Endodermal cell (in vitro differentiated cells): ENCODE results near the gene H3-3A. TPM values are rescaled to one million over a fixed set of nuclear protein-coding genes. Genes with fewer than 3 reads are reported as not detected.

Source experiments
- DNase-seq: peaks from one replicate; pipeline ENCODE4 v3.0.0-alpha.2; 2017
- H3K27ac ChIP-seq: 2 replicates; pipeline ENCODE4 v1.5.1; 2013; ENCODE audit warnings: mild to moderate bottlenecking, low read depth, low read length, moderate library complexity
- H3K27me3 ChIP-seq: 2 replicates; pipeline ENCODE4 v1.6.1; 2013; ENCODE audit warnings: mild to moderate bottlenecking, low read length, moderate library complexity; ENCODE audit not compliant: insufficient read depth, control insufficient read depth, poor library complexity, severe bottlenecking
- H3K36me3 ChIP-seq: 2 replicates; pipeline ENCODE4 v1.7.0; 2013; ENCODE audit warnings: mild to moderate bottlenecking, low read length, moderate library complexity; ENCODE audit not compliant: control insufficient read depth, insufficient read depth
- H3K4me1 ChIP-seq: one replicate; pipeline ENCODE4 v1.7.0; 2013; ENCODE audit warnings: low read length; ENCODE audit not compliant: control insufficient read depth, insufficient read depth
- H3K4me3 ChIP-seq: 2 replicates; pipeline ENCODE4 v1.5.1; 2013; ENCODE audit warnings: mild to moderate bottlenecking, low read length, moderate library complexity
- H3K9ac ChIP-seq: 2 replicates; pipeline ENCODE4 v1.6.1; 2013; ENCODE audit warnings: mild to moderate bottlenecking, low read length, moderate library complexity; ENCODE audit not compliant: poor library complexity, severe bottlenecking; ENCODE audit errors: extremely low read depth
- H3K9me3 ChIP-seq: 2 replicates; pipeline ENCODE4 v1.6.1; 2013; ENCODE audit warnings: mild to moderate bottlenecking, low read length, moderate library complexity; ENCODE audit not compliant: control insufficient read depth
- H3K27ac Mint-ChIP-seq: 2 replicates; pipeline ENCODE4 v1.8.0; 2020; ENCODE audit warnings: mixed read lengths
- H3K27me3 Mint-ChIP-seq: 2 replicates; pipeline ENCODE4 v1.8.0; 2021; ENCODE audit warnings: mild to moderate bottlenecking, mixed read lengths; ENCODE audit not compliant: insufficient read depth
- H3K36me3 Mint-ChIP-seq: 2 replicates; pipeline ENCODE4 v1.8.0; 2020; ENCODE audit warnings: low read depth, mixed read lengths
- H3K4me1 Mint-ChIP-seq: 2 replicates; pipeline ENCODE4 v1.8.0; 2020; ENCODE audit warnings: mixed read lengths
- H3K4me3 Mint-ChIP-seq: 2 replicates; pipeline ENCODE4 v1.8.0; 2020; ENCODE audit warnings: mild to moderate bottlenecking, moderate library complexity, mixed read lengths
- H3K9me3 Mint-ChIP-seq: 2 replicates; pipeline ENCODE4 v1.8.0; 2020; ENCODE audit warnings: mild to moderate bottlenecking, mixed read lengths
- CTCF ChIP-seq: fragments of 200-600 bp; sonication (generic); conservative IDR thresholded peaks from 2 replicates; pipeline ENCODE4 v1.5.0; 2021; ENCODE audit warnings: antibody characterized with exemption, mild to moderate bottlenecking
- WGBS, 2 experiments: methylation state at CpG; one replicate each; pipeline versions ENCODE4 v1.1.5 to v1.1.7; 2013; ENCODE audit warnings: missing lambda C conversion rate in 2 of 2, mixed read lengths in 1 of 2; ENCODE audit not compliant: insufficient coverage in 1 of 2, insufficient read length in 1 of 2; 5-methylcytosine and 5-hydroxymethylcytosine counted together
- total RNA-seq, 2 donors: library from RNA; stranded (reverse); fragmentation: NEBNext Ultra II Directional in 1 of 2; extraction: Animal tissue kit (Norgen Biotek cat#: 25700) in 1 of 2; gene quantifications; 2 replicates in 1 of 2; 3 replicates in 1 of 2; pipeline ENCODE4 v1.2.1, GENCODE V29; 2021

The H3-3A gene
- total RNA-seq, 2 donors from 2014 or later, result 733 to 829 TPM

- no peaks in the 10 kb centered on the region for H3K36me3 ChIP-seq
- no peak overlapping the region for H3K27ac ChIP-seq
- peaks cover 11% of the 10 kb centered on the region for H3K9me3 Mint-ChIP-seq
- H3K36me3 Mint-ChIP-seq, result no peaks in the 10 kb centered on the region
- H3K4me3 Mint-ChIP-seq, result peak overlapping the region; percentile 67
- 36 to 44% methylated on average over 9 to 11 of the region's 11 CpGs for WGBS, 2 experiments
- no peaks in the 10 kb centered on the region for H3K9me3 ChIP-seq
- no peak for TF ChIP-seq CTCF
- no peak for DNase-seq
- no peak overlapping the region for H3K27ac Mint-ChIP-seq
- peaks cover 32% of the 10 kb centered on the region for H3K4me1 Mint-ChIP-seq
- H3K4me3 ChIP-seq, result peak overlapping the region; percentile 69
- H3K27me3 ChIP-seq, result no peaks in the 10 kb centered on the region
- H3K4me1 ChIP-seq, result peaks cover 19% of the 10 kb centered on the region
- peak overlapping the region; percentile 35 for H3K9ac ChIP-seq
- peaks cover 14% of the 10 kb centered on the region for H3K27me3 Mint-ChIP-seq
Observed at GRCh38 chr1:226111098-226111882, 48.8 kb downstream of the H3-3A start.

- no peak overlapping the region for H3K4me3 ChIP-seq
- DNase-seq, result no peak
Observed at GRCh38 chr1:226111883-226112261, 49.4 kb downstream of the H3-3A start.

GRCh38 chr1:226112626-226113025, 50.1 kb downstream of the H3-3A start:
- H3K4me3 ChIP-seq, result no peak overlapping the region
- no peak for DNase-seq
- H3K4me1 Mint-ChIP-seq, result peaks cover 28% of the 10 kb centered on the region
- H3K27ac Mint-ChIP-seq, result no peak overlapping the region
- no peaks in the 10 kb centered on the region for H3K9me3 ChIP-seq
- no peaks in the 10 kb centered on the region for H3K36me3 Mint-ChIP-seq
- peaks cover 14% of the 10 kb centered on the region for H3K27me3 Mint-ChIP-seq
- no peak overlapping the region for H3K9ac ChIP-seq
- H3K4me3 Mint-ChIP-seq, result no peak overlapping the region
- no peaks in the 10 kb centered on the region for H3K27me3 ChIP-seq
- 62 to 89% methylated on average over 2 to 3 of the region's 3 CpGs for WGBS, 2 experiments
- no peak for TF ChIP-seq CTCF
- peaks cover 11% of the 10 kb centered on the region for H3K9me3 Mint-ChIP-seq
- peaks cover 19% of the 10 kb centered on the region for H3K4me1 ChIP-seq
- no peak overlapping the region for H3K27ac ChIP-seq
- H3K36me3 ChIP-seq, result no peaks in the 10 kb centered on the region

More at GRCh38 chr1:226111883-226112261, 49.4 kb downstream of the H3-3A start:
- Histone ChIP-seq H3K27me3 (no peaks in the 10 kb centered on the region), H3K9ac (no peak overlapping the region), H3K9me3 (no peaks in the 10 kb centered on the region), H3K36me3 (no peaks in the 10 kb centered on the region), H3K4me1 (peaks cover 19% of the 10 kb centered on the region), H3K27ac (no peak overlapping the region)
- WGBS, 2 experiments, result 53 to 59% methylated on average over 7 of the region's 7 CpGs
- peaks cover 32% of the 10 kb centered on the region for H3K4me1 Mint-ChIP-seq
- no peak for TF ChIP-seq CTCF
- peaks cover 14% of the 10 kb centered on the region for H3K27me3 Mint-ChIP-seq
- peaks cover 11% of the 10 kb centered on the region for H3K9me3 Mint-ChIP-seq
- no peak overlapping the region for H3K27ac Mint-ChIP-seq
- no peak overlapping the region for H3K4me3 Mint-ChIP-seq
- H3K36me3 Mint-ChIP-seq, result no peaks in the 10 kb centered on the region
